HepG2 (cell line): ENCODE measurements around the gene NDRG2. TPM values are rescaled to one million over a fixed set of nuclear protein-coding genes. Genes with fewer than 3 reads are reported as not detected.

Experiments used
- BORCS8-MEF2B ChIP-seq: sonication (generic); formaldehyde crosslinking; IDR thresholded peaks from 2 replicates; pipeline ENCODE4 v1.8.0; 2022; ENCODE audit warnings: mild to moderate bottlenecking, missing genetic modification reagents
- BRD4 ChIP-seq: sonication (generic); formaldehyde crosslinking; IDR thresholded peaks from 2 replicates; pipeline ENCODE4 v1.4.0; 2020; ENCODE audit warnings: missing genetic modification reagents
- CAMTA2 ChIP-seq: sonication (generic); formaldehyde crosslinking; IDR thresholded peaks from 2 replicates; pipeline ENCODE4 v1.4.0; 2020; ENCODE audit warnings: mild to moderate bottlenecking, missing genetic modification reagents, borderline replicate concordance
- EED ChIP-seq: sonication (generic); formaldehyde crosslinking; IDR thresholded peaks from 2 replicates; pipeline ENCODE4 v1.5.0; 2020; ENCODE audit warnings: mild to moderate bottlenecking, missing genetic modification reagents
- EP300 ChIP-seq, 3 experiments: sonication (generic) in 1 of 3; formaldehyde crosslinking in 1 of 3; IDR thresholded peaks; 2 replicates each; pipeline versions ENCODE4 v1.5.1 to v1.6.1; 2011 to 2020; ENCODE audit warnings: low read depth in 2 of 3, low read length in 2 of 3, borderline replicate concordance in 1 of 3, improper control_type of control experiment in 1 of 3, mild to moderate bottlenecking in 1 of 3, missing genetic modification reagents in 1 of 3, moderate library complexity in 1 of 3
- GATA4 ChIP-seq: sonication (generic); IDR thresholded peaks from 2 replicates; pipeline ENCODE4 v1.6.1; 2016; ENCODE audit warnings: antibody characterized with exemption, low read depth, borderline replicate concordance
- HOXA9 ChIP-seq: sonication (generic); formaldehyde crosslinking; IDR thresholded peaks from 2 replicates; pipeline ENCODE4 v1.8.1; 2022; ENCODE audit warnings: missing genetic modification reagents, mild to moderate bottlenecking, moderate library complexity, borderline replicate concordance
- KDM2A ChIP-seq: sonication (generic); formaldehyde crosslinking; IDR thresholded peaks from 2 replicates; pipeline ENCODE4 v1.4.0; 2020; ENCODE audit warnings: low read depth, missing genetic modification reagents, borderline replicate concordance
- MTA1 ChIP-seq: sonication (generic); formaldehyde crosslinking; IDR thresholded peaks from 2 replicates; pipeline ENCODE4 v1.4.0; 2020; ENCODE audit warnings: missing genetic modification reagents, mild to moderate bottlenecking, borderline replicate concordance
- NR2C2 ChIP-seq: sonication (generic); formaldehyde crosslinking; IDR thresholded peaks from 2 replicates; pipeline ENCODE4 v1.4.0; 2020; ENCODE audit warnings: missing genetic modification reagents, mild to moderate bottlenecking, moderate library complexity, borderline replicate concordance
- RARA ChIP-seq: IDR thresholded peaks from 2 replicates; pipeline ENCODE4 v1.6.1; 2016; ENCODE audit warnings: missing genetic modification reagents, missing compliant biosample characterization
- RBM39 ChIP-seq: fragments of 200-400 bp; formaldehyde crosslinking; IDR thresholded peaks from one replicate; pipeline ENCODE4 v1.6.1; 2018; ENCODE audit warnings: antibody characterized with exemption, mild to moderate bottlenecking, low read depth, low read length; ENCODE audit not compliant: poor library complexity, severe bottlenecking
- RELA ChIP-seq: sonication (generic); formaldehyde crosslinking; IDR thresholded peaks from 2 replicates; pipeline ENCODE4 v1.4.0; 2020; ENCODE audit warnings: missing genetic modification reagents
- SP4 ChIP-seq: sonication (generic); formaldehyde crosslinking; IDR thresholded peaks from 2 replicates; pipeline ENCODE4 v1.8.1; 2023; ENCODE audit warnings: mild to moderate bottlenecking, missing genetic modification reagents
- TCF7 ChIP-seq: sonication (generic); IDR thresholded peaks from 2 replicates; pipeline ENCODE4 v1.6.1; 2016; ENCODE audit warnings: antibody characterized with exemption, low read depth
- TOPORS ChIP-seq: sonication (generic); formaldehyde crosslinking; IDR thresholded peaks from 2 replicates; pipeline ENCODE4 v1.8.0; 2023; ENCODE audit warnings: mild to moderate bottlenecking, missing genetic modification reagents
- ZFP41 ChIP-seq: sonication (generic); formaldehyde crosslinking; IDR thresholded peaks from 2 replicates; pipeline ENCODE4 v1.4.0; 2020; ENCODE audit warnings: mild to moderate bottlenecking, missing genetic modification reagents, borderline replicate concordance
- ZNF230 ChIP-seq: sonication (generic); formaldehyde crosslinking; IDR thresholded peaks from 2 replicates; pipeline ENCODE4 v1.4.0; 2020; ENCODE audit warnings: mild to moderate bottlenecking, missing genetic modification reagents
- ZNF235 ChIP-seq: sonication (generic); formaldehyde crosslinking; IDR thresholded peaks from 2 replicates; pipeline ENCODE4 v1.8.1; 2023; ENCODE audit warnings: mild to moderate bottlenecking, missing genetic modification reagents, borderline replicate concordance
- ZNF274 ChIP-seq: sonication (generic); formaldehyde crosslinking; IDR thresholded peaks from 2 replicates; pipeline ENCODE4 v1.5.1; 2020; ENCODE audit warnings: mild to moderate bottlenecking, missing genetic modification reagents
- ZNF460 ChIP-seq: sonication (generic); formaldehyde crosslinking; IDR thresholded peaks from 2 replicates; pipeline ENCODE4 v1.5.1; 2020; ENCODE audit warnings: missing genetic modification reagents, mild to moderate bottlenecking, borderline replicate concordance
- polyA plus RNA-seq, 8 experiments: library from polyadenylated mRNA; depleted of rRNA in 3 of 8; stranded (reverse) in 7 of 8; unstranded in 1 of 8; fragments of >200 nt; fragmentation: Illumina TruSeq in 4 of 8; extraction: Trizol in 4 of 8; gene quantifications; 2 replicates each; pipeline versions ENCODE4 v1.2.1 to v1.2.3, GENCODE V29; 2011 to 2016; ENCODE audit warnings: low read depth in 4 of 8, missing spikeins in 1 of 8, mixed read lengths in 1 of 8; ENCODE audit not compliant: insufficient read depth in 1 of 8
- total RNA-seq, 5 experiments: library from RNA; depleted of rRNA; stranded (reverse); fragments of >200 nt; fragmentation: Illumina TruSeq; extraction: Trizol; gene quantifications; 2 replicates each; pipeline ENCODE4 v1.2.3, GENCODE V29; 2016; ENCODE audit warnings: low read depth in 1 of 5
- TF ChIP-seq, protein P1 (sequence below): sonication (generic); formaldehyde crosslinking; IDR thresholded peaks from 2 replicates; pipeline ENCODE4 v1.5.1; 2020; ENCODE audit warnings: missing genetic modification reagents, mild to moderate bottlenecking, borderline replicate concordance
- TF ChIP-seq, protein P2 (sequence below): sonication (generic); formaldehyde crosslinking; conservative IDR thresholded peaks from 2 replicates; pipeline ENCODE4 v1.4.0; 2020; ENCODE audit warnings: mild to moderate bottlenecking, missing genetic modification reagents, moderate library complexity
- TF ChIP-seq, protein P3 (sequence below): sonication (generic); formaldehyde crosslinking; IDR thresholded peaks from 2 replicates; pipeline ENCODE4 v1.4.0; 2020; ENCODE audit warnings: mild to moderate bottlenecking, missing genetic modification reagents

NDRG2 gene
- total and polyA plus RNA-seq, 2 of the 13 experiments (the other 11 are each of a cell fraction or from before 2014, with no cell fraction given): 27.2 to 189 TPM

DNA sequence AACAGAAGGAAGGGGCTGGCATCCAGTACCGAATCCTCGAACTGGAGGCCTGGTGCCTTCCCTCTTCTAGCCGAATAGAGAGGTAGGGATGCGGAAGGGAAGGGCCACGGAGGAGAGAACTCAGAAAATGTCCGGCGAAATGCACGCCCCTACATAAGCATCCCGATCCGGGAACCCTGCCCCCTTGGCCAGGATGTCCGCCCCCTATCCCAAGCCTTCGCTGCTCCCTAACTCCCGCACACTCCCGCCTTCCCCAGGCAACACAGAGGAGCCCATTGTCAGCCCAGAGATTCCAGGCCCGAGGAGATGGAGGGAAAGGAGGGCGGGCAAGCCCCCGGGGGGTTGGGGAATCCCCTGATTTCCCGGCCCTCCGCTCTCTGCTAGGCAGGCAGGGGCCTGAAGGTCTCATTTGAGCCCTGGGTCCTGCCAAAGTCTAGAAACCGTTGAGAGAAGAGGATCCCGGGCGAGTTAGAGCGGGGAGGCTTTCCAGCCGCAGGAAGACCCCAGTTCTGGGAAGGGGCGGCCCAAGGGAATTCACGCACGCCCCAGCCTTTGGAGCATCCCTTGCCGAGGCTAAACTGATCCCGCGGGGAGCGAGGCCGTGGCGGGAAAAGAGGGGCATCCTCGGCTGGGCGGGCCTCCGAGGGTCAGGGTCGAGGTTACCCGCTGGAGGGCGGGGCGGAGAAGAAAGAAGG, 44.7 kb upstream of the NDRG2 start (continued):
- TF ChIP-seq EP300 (IDR thresholded peaks at IDR 0.05; ENCODE audit: low read depth in 2 of 2, low read length in 2 of 2) (peak in 1 of 2 experiments; percentile 6; a peak in 1 of 4 replicates), EP300 (CRISPR knock-in tag; IDR thresholded peaks at IDR 0.05; ENCODE audit: borderline replicate concordance) (0 out of 2 replicates have a peak, but pooled peaks have one; percentile 15), ZNF235 (CRISPR knock-in tag) (0 out of 2 replicates have a peak, but pooled peaks have one; percentile 42), MTA1 (CRISPR knock-in tag) (peak; percentile 28; the same call in 1 of the 2 replicates), BORCS8-MEF2B (CRISPR knock-in tag) (peak; percentile 9; the same call in 1 of the 2 replicates), CAMTA2 (0 out of 2 replicates have a peak, but pooled peaks have one; percentile 85), RARA (CRISPR knock-in tag) (peak; percentile 84), RBM39 (peak; percentile 85), KDM2A (CRISPR knock-in tag) (peak; percentile 68; the same call in 1 of the 2 replicates), SP4 (CRISPR knock-in tag) (peak; percentile 39; the same call in 1 of the 2 replicates), ZFP41 (peak; percentile 80; the same call in 1 of the 2 replicates), GATA4 (no peak), ZNF274 (0 out of 2 replicates have a peak, but pooled peaks have one; percentile 68), BRD4 (peak; percentile 35; the same call in 1 of the 2 replicates), TOPORS (CRISPR knock-in tag) (0 out of 2 replicates have a peak, but pooled peaks have one; percentile 31), NR2C2 (peak; percentile 89), RELA (CRISPR knock-in tag) (peak; percentile 89), EED (CRISPR knock-in tag) (0 out of 2 replicates have a peak, but pooled peaks have one; percentile 28), ZNF460 (CRISPR knock-in tag) (peak; percentile 41; the same call in 1 of the 2 replicates), HOXA9 (CRISPR knock-in tag) (peak; percentile 78; the same call in 1 of the 2 replicates), ZNF230 (CRISPR knock-in tag) (peak; percentile 31; the same call in 1 of the 2 replicates), TCF7 (peak; percentile 44; the same call in 1 of the 2 replicates)
- TF ChIP-seq, protein P1, sequence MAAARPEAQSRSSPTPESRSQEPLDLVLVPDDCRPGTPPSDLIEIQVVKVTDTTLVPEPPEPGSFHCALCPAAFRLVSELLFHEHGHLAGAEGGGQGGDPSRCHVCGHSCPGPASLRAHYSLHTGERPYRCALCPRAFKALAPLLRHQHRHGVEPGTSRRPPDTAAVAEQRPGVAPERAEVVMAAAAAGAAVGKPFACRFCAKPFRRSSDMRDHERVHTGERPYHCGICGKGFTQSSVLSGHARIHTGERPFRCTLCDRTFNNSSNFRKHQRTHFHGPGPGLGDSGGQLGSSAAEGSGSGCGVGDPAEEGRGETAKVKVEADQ: peak; percentile 69; the same call in 1 of the 2 replicates
- TF ChIP-seq, protein P2, sequence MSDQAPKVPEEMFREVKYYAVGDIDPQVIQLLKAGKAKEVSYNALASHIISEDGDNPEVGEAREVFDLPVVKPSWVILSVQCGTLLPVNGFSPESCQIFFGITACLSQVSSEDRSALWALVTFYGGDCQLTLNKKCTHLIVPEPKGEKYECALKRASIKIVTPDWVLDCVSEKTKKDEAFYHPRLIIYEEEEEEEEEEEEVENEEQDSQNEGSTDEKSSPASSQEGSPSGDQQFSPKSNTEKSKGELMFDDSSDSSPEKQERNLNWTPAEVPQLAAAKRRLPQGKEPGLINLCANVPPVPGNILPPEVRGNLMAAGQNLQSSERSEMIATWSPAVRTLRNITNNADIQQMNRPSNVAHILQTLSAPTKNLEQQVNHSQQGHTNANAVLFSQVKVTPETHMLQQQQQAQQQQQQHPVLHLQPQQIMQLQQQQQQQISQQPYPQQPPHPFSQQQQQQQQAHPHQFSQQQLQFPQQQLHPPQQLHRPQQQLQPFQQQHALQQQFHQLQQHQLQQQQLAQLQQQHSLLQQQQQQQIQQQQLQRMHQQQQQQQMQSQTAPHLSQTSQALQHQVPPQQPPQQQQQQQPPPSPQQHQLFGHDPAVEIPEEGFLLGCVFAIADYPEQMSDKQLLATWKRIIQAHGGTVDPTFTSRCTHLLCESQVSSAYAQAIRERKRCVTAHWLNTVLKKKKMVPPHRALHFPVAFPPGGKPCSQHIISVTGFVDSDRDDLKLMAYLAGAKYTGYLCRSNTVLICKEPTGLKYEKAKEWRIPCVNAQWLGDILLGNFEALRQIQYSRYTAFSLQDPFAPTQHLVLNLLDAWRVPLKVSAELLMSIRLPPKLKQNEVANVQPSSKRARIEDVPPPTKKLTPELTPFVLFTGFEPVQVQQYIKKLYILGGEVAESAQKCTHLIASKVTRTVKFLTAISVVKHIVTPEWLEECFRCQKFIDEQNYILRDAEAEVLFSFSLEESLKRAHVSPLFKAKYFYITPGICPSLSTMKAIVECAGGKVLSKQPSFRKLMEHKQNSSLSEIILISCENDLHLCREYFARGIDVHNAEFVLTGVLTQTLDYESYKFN (CRISPR knock-in tag): peak; percentile 68
- TF ChIP-seq, protein P3, sequence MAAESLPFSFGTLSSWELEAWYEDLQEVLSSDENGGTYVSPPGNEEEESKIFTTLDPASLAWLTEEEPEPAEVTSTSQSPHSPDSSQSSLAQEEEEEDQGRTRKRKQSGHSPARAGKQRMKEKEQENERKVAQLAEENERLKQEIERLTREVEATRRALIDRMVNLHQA (CRISPR knock-in tag): no peak
